Measurements from ENCODE around the gene CAMK2B.
"Not testable (repeated sequence)": the region's sequence is repeated elsewhere in the genome, so short reads cannot be mapped to it uniquely, and the experiment has no call there.

CAMK2B gene

DNA sequence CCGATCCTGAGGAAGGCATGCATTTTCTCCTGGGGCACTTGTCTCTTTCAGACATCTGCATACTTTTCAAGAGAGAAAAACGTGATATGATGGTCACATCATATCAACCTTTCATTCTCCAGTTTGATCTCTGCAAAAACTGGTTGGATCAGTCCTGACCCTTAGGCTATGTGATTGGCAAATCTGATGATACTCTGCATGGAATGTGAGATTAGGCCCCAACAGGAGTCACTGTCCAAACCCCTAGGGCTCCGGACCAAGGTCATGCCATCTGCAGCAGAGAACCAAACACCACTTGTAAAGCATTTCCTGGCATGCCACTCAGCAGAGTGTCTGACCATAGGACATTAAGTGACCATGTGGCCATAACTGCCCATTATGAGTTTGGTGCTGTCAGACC, 144.8 kb downstream of the CAMK2B start:
- H4K20me1 ChIP-seq (ENCODE audit: low read depth, low read length) = no peaks in the 10 kb centered on the region
- no peak overlapping the region for H3K4me2 ChIP-seq (ENCODE audit: low read depth, low read length, poor library complexity, severe bottlenecking)
- H3K36me3 ChIP-seq (ENCODE audit: low read length) = no peaks in the 10 kb centered on the region
- 0 out of 2 replicates have a peak, but pooled peaks cover 5% of the 10 kb centered on the region for H3K27me3 ChIP-seq (ENCODE audit: low read length)
- peaks cover 18% of the 10 kb centered on the region; the same call in 1 of the 2 replicates for H3K9me3 ChIP-seq (ENCODE audit: insufficient read depth, low read length)
- H3K4me3 ChIP-seq (ENCODE audit: insufficient read depth, low read length, poor library complexity, severe bottlenecking) = no peak overlapping the region
- H3F3A ChIP-seq (ENCODE audit: insufficient read depth) = no peaks in the 10 kb centered on the region
- no peak overlapping the region for H2AFZ ChIP-seq (ENCODE audit: low read depth, low read length, severe bottlenecking)
- H3K9ac ChIP-seq (ENCODE audit: low read length) = no peak overlapping the region
- no peak overlapping the region for H3K27ac ChIP-seq (ENCODE audit: low read depth, low read length)
- no peak for TF ChIP-seq EZH2phosphoT487 (conservative IDR thresholded peaks at IDR 0.05; ENCODE audit: low read length)
- no peaks in the 10 kb centered on the region for H3K9me2 ChIP-seq (replicated peaks; ENCODE audit: insufficient read depth, low read length)
- no peaks in the 10 kb centered on the region for H3K79me2 ChIP-seq (ENCODE audit: insufficient read depth, low read length)

DNA sequence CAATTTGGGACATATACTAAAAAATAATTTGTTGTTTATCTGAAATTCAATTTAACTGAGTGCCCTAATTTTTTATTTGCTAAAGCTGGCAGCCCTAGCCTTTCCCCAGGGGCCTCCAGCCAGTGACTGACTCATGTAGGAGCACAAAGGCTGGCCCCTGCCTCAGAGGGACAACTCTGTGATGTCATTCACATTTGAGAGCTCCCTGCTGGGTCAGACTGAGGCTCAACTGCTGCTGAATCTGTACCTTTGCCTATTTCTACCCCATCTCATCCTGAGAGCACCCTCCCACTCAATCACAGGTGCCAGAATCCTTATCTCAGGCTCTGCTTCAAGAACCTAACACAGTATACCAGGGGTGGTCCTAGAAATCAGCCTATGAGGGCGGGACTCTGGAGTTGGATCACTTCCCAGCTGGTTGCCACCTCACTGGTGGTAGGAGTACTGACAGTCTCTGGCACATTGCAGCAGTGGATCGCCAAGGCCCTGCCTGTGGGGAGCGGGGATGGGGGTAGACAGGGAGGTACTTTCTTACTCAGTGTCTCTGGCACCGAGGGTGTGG, 147.7 kb downstream of the CAMK2B start:
- no peaks in the 10 kb centered on the region for H4K20me1 ChIP-seq (ENCODE audit: low read depth, low read length)
- TF ChIP-seq, protein P1, sequence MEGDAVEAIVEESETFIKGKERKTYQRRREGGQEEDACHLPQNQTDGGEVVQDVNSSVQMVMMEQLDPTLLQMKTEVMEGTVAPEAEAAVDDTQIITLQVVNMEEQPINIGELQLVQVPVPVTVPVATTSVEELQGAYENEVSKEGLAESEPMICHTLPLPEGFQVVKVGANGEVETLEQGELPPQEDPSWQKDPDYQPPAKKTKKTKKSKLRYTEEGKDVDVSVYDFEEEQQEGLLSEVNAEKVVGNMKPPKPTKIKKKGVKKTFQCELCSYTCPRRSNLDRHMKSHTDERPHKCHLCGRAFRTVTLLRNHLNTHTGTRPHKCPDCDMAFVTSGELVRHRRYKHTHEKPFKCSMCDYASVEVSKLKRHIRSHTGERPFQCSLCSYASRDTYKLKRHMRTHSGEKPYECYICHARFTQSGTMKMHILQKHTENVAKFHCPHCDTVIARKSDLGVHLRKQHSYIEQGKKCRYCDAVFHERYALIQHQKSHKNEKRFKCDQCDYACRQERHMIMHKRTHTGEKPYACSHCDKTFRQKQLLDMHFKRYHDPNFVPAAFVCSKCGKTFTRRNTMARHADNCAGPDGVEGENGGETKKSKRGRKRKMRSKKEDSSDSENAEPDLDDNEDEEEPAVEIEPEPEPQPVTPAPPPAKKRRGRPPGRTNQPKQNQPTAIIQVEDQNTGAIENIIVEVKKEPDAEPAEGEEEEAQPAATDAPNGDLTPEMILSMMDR (IDR thresholded peaks at IDR 0.05; ENCODE audit: insufficient read depth, low read length, poor library complexity, severe bottlenecking) = no peak
- TF ChIP-seq EZH2phosphoT487 (conservative IDR thresholded peaks at IDR 0.05; ENCODE audit: low read length) = no peak
- no peaks in the 10 kb centered on the region for H3F3A ChIP-seq (ENCODE audit: insufficient read depth)
- H3K36me3 ChIP-seq (ENCODE audit: low read length) = no peaks in the 10 kb centered on the region
- no peak overlapping the region for H2AFZ ChIP-seq (ENCODE audit: low read depth, low read length, severe bottlenecking)
- H3K27ac ChIP-seq (ENCODE audit: low read depth, low read length) = no peak overlapping the region
- H3K27me3 ChIP-seq (ENCODE audit: low read length) = 0 out of 2 replicates have a peak, but pooled peaks cover 3% of the 10 kb centered on the region
- no peak overlapping the region for H3K9ac ChIP-seq (ENCODE audit: low read length)
- H3K9me2 ChIP-seq (replicated peaks; ENCODE audit: insufficient read depth, low read length) = no peaks in the 10 kb centered on the region
- no peaks in the 10 kb centered on the region for H3K79me2 ChIP-seq (ENCODE audit: insufficient read depth, low read length)
- H3K4me3 ChIP-seq (ENCODE audit: insufficient read depth, low read length, poor library complexity, severe bottlenecking) = no peak overlapping the region
- H3K4me2 ChIP-seq (ENCODE audit: low read depth, low read length, poor library complexity, severe bottlenecking) = no peak overlapping the region
- peaks cover 10% of the 10 kb centered on the region; the same call in 1 of the 2 replicates for H3K9me3 ChIP-seq (ENCODE audit: insufficient read depth, low read length)

DNA sequence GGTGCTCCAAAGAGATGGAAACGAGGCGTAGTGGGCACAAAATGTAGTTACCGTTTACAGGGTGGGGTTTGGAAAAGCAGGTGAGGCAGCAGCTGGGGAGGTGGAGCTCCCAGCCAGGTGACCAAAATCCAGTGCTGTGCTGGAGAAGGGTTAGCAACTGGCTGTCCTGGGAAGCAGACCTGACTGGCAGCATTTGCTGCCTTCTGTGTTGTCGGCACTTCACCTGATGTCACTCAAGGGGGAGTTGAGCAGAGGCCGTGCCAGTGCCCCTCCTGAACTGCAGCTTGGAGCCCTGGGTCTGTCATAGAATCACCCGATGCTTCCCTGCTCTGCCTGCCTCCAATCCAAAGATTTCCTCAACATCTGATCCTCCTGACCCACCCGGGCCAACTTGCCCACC, 148.9 kb downstream of the CAMK2B start:
- Histone ChIP-seq H3K27me3 (ENCODE audit: low read length) (0 out of 2 replicates have a peak, but pooled peaks cover 3% of the 10 kb centered on the region), H3K9me3 (ENCODE audit: insufficient read depth, low read length) (no peaks in the 10 kb centered on the region)

DNA sequence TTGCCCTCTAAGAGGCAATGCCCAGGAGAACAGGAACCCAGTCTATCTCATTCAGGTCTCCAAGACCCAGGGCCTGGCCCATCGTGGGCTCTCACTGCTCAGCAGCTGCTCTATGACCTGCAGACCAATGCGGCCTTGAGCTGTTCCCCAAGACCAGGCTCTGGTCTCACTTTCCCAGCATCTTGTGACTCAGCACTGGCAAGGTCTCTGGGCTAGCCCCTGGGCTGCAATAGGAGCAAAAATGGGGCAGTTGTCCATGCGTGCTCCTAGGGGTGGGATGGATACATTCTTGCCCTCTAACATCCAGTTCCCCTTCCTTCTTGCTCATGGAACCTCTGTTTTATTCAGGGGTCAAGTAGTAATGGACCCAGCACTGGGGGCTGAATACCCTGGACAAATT, 149.7 kb downstream of the CAMK2B start:
- Histone ChIP-seq H3K9ac (ENCODE audit: low read length) (no peak overlapping the region), H3K9me2 (replicated peaks; ENCODE audit: insufficient read depth, low read length) (no peaks in the 10 kb centered on the region), H3K4me2 (ENCODE audit: low read depth, low read length, poor library complexity, severe bottlenecking) (no peak overlapping the region), H3K79me2 (ENCODE audit: insufficient read depth, low read length) (no peaks in the 10 kb centered on the region), H2AFZ (ENCODE audit: low read depth, low read length, severe bottlenecking) (no peak overlapping the region), H3K9me3 (ENCODE audit: insufficient read depth, low read length) (no peaks in the 10 kb centered on the region), H3K36me3 (ENCODE audit: low read length) (no peaks in the 10 kb centered on the region), H4K20me1 (ENCODE audit: low read depth, low read length) (no peaks in the 10 kb centered on the region), H3K27ac (ENCODE audit: low read depth, low read length) (no peak overlapping the region), H3K4me3 (ENCODE audit: insufficient read depth, low read length, poor library complexity, severe bottlenecking) (no peak overlapping the region), H3F3A (ENCODE audit: insufficient read depth) (no peaks in the 10 kb centered on the region), H3K27me3 (ENCODE audit: low read length) (0 out of 2 replicates have a peak, but pooled peaks cover 3% of the 10 kb centered on the region)
- no peak for TF ChIP-seq EZH2phosphoT487 (conservative IDR thresholded peaks at IDR 0.05; ENCODE audit: low read length)
- TF ChIP-seq, protein P1 (IDR thresholded peaks at IDR 0.05; ENCODE audit: insufficient read depth, low read length, poor library complexity, severe bottlenecking) = no peak

More for the DNA sequence above, 148.9 kb downstream of the CAMK2B start:
- no peak overlapping the region for H3K27ac ChIP-seq (ENCODE audit: low read depth, low read length)
- no peak overlapping the region for H2AFZ ChIP-seq (ENCODE audit: low read depth, low read length, severe bottlenecking)
- no peaks in the 10 kb centered on the region for H3K9me2 ChIP-seq (replicated peaks; ENCODE audit: insufficient read depth, low read length)
- no peak overlapping the region for H3K9ac ChIP-seq (ENCODE audit: low read length)
- H3K4me2 ChIP-seq (ENCODE audit: low read depth, low read length, poor library complexity, severe bottlenecking) = no peak overlapping the region
- TF ChIP-seq, protein P1 (IDR thresholded peaks at IDR 0.05; ENCODE audit: insufficient read depth, low read length, poor library complexity, severe bottlenecking) = no peak
- no peak for TF ChIP-seq EZH2phosphoT487 (conservative IDR thresholded peaks at IDR 0.05; ENCODE audit: low read length)
- no peaks in the 10 kb centered on the region for H3K79me2 ChIP-seq (ENCODE audit: insufficient read depth, low read length)
- no peak overlapping the region for H3K4me3 ChIP-seq (ENCODE audit: insufficient read depth, low read length, poor library complexity, severe bottlenecking)
- H3K36me3 ChIP-seq (ENCODE audit: low read length) = no peaks in the 10 kb centered on the region
- H4K20me1 ChIP-seq (ENCODE audit: low read depth, low read length) = no peaks in the 10 kb centered on the region
- H3F3A ChIP-seq (ENCODE audit: insufficient read depth) = no peaks in the 10 kb centered on the region

DNA sequence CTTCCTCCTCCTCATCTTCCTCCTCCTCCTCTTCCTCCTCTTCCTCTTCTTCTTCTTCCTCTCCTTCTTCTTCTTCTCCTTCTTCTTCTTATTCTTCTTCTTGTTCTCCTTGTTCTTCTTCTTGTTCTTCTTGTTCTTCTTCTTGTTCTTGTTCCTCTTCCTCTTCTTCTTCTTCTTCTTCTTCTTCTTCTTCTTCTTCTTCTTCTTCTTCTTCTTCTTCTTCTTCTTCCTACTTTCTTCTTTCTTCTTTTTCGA, 150.8 kb downstream of the CAMK2B start:
- H3K9me3 ChIP-seq (ENCODE audit: insufficient read depth, low read length); H3K9me2 ChIP-seq (replicated peaks; ENCODE audit: insufficient read depth, low read length); H4K20me1 ChIP-seq (ENCODE audit: low read depth, low read length); H3K36me3 ChIP-seq (ENCODE audit: low read length); H3K4me3 ChIP-seq (ENCODE audit: insufficient read depth, low read length, poor library complexity, severe bottlenecking); H3K4me2 ChIP-seq (ENCODE audit: low read depth, low read length, poor library complexity, severe bottlenecking); H2AFZ ChIP-seq (ENCODE audit: low read depth, low read length, severe bottlenecking); H3K79me2 ChIP-seq (ENCODE audit: insufficient read depth, low read length); H3F3A ChIP-seq (ENCODE audit: insufficient read depth); H3K27me3 ChIP-seq (ENCODE audit: low read length); H3K27ac ChIP-seq (ENCODE audit: low read depth, low read length); H3K9ac ChIP-seq (ENCODE audit: low read length): not testable (repeated sequence)
